PFSK-1 (cell line): Measurements from ENCODE around the gene S100A5.

Source experiments
- FOXP2 ChIP-seq: optimal IDR thresholded peaks from 2 replicates; pipeline ENCODE3; 2011; ENCODE audit warnings: borderline replicate concordance, control low read depth, inconsistent platforms; ENCODE audit not compliant: insufficient read depth; ENCODE audit errors: extremely low read length, extremely low read depth
- POLR2AphosphoS5 ChIP-seq: IDR thresholded peaks from 2 replicates; pipeline ENCODE4 v1.6.1; 2012; ENCODE audit warnings: low read depth, mild to moderate bottlenecking, control low read depth, low read length, moderate library complexity
- SIN3A ChIP-seq: IDR thresholded peaks from 2 replicates; pipeline ENCODE4 v1.6.1; 2012; ENCODE audit warnings: mild to moderate bottlenecking, low read length, moderate library complexity, borderline replicate concordance; ENCODE audit not compliant: insufficient read depth
- TAF1 ChIP-seq: IDR thresholded peaks from 2 replicates; pipeline ENCODE4 v1.6.1; 2012; ENCODE audit warnings: low read length, control low read depth, borderline replicate concordance; ENCODE audit not compliant: insufficient read depth
- TF ChIP-seq, protein P1 (sequence below), 2 experiments: IDR thresholded peaks; 2 replicates each; pipeline versions ENCODE4 v1.6.1 to v1.8.0; 2011 to 2012; ENCODE audit warnings: low read depth in 2 of 2, low read length in 2 of 2, control low read depth in 1 of 2, inconsistent platforms in 1 of 2, mild to moderate bottlenecking in 1 of 2, moderate library complexity in 1 of 2; ENCODE audit not compliant: insufficient read depth in 1 of 2

Gene S100A5

DNA sequence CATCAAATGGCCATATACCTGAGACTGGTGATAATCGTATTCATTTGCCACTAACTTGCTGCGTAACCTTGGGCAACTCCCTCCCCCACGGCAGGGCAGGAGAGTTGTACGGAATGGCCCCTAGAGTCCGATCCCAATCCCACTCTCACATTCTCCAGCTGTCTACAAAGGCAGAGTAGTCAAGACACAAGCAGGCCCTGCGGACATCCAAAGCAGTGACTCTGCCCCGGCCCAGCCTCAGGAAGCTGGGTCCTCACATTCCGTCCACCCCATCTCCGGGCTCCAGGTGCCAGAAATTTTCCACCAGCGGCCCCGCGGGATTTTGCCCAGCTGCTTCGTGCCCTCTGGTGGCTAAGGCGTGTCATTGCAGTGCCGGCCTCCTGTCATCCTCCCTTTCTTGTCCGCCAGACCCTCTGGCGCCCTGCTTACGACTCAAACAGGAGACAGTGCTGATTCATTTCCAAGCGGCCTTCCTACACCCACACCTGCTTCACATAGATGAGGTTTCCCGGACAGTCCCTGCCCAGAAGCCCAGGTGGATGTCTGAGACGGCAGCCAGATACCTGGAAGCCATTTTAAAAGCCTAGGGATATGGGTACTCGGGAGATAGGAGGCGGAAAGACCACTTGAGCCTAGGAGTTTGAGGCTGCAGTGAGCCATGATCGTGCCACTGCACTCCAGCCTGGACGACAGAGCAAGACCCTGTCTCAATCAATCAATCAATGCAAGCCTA lies 27.8 kb upstream of the S100A5 start:
- TF ChIP-seq TAF1 = no peak
- TF ChIP-seq POLR2AphosphoS5 = no peak
- TF ChIP-seq FOXP2 = no peak
- TF ChIP-seq, protein P1, sequence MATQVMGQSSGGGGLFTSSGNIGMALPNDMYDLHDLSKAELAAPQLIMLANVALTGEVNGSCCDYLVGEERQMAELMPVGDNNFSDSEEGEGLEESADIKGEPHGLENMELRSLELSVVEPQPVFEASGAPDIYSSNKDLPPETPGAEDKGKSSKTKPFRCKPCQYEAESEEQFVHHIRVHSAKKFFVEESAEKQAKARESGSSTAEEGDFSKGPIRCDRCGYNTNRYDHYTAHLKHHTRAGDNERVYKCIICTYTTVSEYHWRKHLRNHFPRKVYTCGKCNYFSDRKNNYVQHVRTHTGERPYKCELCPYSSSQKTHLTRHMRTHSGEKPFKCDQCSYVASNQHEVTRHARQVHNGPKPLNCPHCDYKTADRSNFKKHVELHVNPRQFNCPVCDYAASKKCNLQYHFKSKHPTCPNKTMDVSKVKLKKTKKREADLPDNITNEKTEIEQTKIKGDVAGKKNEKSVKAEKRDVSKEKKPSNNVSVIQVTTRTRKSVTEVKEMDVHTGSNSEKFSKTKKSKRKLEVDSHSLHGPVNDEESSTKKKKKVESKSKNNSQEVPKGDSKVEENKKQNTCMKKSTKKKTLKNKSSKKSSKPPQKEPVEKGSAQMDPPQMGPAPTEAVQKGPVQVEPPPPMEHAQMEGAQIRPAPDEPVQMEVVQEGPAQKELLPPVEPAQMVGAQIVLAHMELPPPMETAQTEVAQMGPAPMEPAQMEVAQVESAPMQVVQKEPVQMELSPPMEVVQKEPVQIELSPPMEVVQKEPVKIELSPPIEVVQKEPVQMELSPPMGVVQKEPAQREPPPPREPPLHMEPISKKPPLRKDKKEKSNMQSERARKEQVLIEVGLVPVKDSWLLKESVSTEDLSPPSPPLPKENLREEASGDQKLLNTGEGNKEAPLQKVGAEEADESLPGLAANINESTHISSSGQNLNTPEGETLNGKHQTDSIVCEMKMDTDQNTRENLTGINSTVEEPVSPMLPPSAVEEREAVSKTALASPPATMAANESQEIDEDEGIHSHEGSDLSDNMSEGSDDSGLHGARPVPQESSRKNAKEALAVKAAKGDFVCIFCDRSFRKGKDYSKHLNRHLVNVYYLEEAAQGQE (IDR thresholded peaks at IDR 0.05; ENCODE audit: insufficient read depth in 1 of 2, low read depth in 2 of 2, low read length in 2 of 2) = no peak
- no peak for TF ChIP-seq SIN3A

DNA sequence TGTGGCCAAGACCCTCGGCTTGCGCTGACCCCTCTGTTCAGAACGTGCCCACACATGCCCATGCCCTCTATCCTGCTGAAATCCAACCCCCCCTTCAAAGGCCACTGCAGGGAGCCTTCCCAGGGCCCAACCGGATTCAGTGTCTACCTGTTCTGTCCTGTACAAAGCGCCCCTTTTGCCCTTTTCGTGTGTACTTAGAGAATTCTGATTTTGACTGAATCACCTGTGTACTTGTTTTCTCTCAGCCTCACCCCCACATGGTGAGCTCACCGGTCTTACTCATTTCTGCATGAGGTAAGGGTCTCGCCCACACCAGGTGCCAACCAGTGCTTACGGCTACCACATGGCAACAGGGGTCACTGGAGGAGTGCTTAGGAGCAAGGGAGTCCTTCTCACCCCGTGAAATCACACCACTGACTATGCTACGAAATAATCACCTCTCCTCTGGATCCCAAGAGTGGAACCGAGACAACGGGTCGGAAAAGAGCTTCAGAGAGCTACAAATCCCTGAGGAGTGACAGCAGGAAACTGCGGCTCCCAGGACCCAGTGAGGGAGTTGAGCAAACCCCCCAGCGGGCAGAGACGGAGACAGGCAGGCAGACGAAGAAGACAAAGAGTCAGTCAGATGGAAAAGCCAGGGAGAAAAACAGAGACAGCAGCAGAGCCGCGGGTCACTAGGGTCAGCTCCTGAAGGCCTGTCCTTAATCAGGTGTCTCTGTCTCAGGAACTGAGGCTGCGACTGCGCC lies 27.1 kb upstream of the S100A5 start:
- TF ChIP-seq SIN3A (no peak), FOXP2 (no peak), TAF1 (no peak), POLR2AphosphoS5 (no peak)
- TF ChIP-seq, protein P1 (IDR thresholded peaks at IDR 0.05; ENCODE audit: insufficient read depth in 1 of 2, low read depth in 2 of 2, low read length in 2 of 2) = no peak

DNA sequence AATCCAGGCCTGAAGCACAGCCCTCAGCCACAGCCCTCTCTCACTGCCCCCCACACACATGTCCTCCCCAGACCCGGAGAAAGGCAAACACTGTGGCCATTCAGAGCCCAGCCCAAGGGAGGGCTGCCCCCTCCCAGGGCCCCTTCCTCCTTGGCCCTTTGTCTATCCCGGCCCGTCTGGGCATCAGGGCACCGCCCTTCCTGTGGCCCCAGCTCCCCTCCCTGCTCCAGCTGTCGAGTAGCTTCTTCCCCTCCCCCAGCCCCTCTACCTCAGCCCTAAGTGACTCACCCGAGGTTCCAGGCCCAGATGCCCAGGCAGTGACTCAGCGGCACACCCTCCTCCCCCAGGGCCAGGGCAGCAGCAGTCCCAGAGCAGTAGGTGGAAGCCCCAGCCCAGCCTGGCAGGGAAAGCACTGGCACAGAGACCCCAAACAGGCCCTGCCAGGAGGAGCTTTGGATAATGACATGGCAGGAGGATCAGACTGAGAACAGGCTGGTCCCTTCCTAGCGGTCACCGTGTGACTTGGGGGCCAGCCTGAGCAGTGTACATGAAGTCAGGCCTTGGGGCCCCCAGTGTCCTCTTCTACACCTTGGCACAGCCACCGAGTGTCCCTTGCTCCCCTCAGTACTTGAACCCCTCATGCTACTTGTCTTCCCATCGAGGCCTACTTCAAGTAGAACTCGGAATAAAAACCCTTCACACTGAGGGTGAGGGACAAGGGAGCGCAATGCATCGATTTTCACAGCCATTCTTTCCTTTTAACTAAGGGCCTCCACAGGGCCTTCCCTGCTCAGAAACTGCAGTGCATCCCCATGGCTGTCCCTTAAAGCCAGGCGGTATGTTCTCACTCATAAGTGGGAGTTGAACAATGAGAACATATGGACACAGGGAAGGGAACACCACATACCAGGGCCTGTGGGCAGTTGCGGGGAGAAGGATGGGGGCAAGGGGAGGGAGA lies 26.0 kb upstream of the S100A5 start:
- TF ChIP-seq FOXP2 = no peak
- peak; percentile 37; the same call in 1 of the 2 replicates for TF ChIP-seq SIN3A
- TF ChIP-seq POLR2AphosphoS5 = peak; percentile 38; the same call in 1 of the 2 replicates
- TF ChIP-seq TAF1 = 0 out of 2 replicates have a peak, but pooled peaks have one; percentile 32
- TF ChIP-seq, protein P1 (IDR thresholded peaks at IDR 0.05; ENCODE audit: insufficient read depth in 1 of 2, low read depth in 2 of 2, low read length in 2 of 2) = peak in 1 of 2 experiments; percentile 71; a peak in 1 of 4 replicates

DNA sequence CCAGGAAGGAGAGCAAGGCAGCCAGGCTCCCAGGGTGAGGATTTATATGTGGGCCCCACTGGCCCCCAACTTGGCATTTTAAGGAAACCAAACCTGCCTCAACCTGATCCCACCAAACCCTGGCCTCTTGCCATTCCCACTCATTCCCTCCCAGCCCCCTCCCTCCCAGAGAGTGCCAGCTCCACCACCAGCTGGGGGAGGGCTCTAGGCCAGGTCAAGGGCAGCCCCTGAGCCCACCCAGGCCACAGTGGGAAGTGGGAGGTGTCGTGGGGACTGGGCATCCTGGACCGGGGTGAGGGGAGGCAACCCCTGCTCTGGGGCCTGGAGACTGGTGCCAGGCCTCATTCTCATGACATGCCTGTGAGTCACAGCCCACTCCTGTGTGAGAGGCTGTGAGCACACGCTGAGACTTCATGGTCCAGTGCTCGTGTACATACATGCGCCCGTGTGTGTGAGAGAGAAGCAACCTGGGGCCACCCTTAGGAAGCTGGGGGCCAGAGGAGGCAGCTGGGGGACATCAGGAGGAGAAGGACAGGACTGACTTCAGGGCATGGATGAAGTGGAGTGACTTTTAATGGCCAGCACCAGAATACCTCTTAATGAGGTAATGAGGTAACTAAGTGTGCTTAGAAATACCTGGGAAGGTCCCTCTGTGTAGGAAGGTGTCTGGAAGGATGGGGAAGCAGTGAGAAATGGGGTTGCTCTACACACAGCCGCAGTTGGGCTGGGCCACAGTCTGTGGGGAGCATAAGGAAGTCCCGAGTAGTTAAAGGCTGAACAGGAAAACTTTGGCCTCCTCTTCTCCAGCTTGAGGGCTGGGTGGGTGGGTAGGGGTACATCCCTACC lies 25.0 kb upstream of the S100A5 start, which contains the start of gene S100A2:
TSS of gene S100A2 (minus strand) at position 316 of the 846 bp plus-strand sequence. CDS start 1,967 bp downstream, outside the sequence.
- TF ChIP-seq, protein P1 (IDR thresholded peaks at IDR 0.05; ENCODE audit: insufficient read depth in 1 of 2, low read depth in 2 of 2, low read length in 2 of 2) = no peak
- no peak for TF ChIP-seq FOXP2
- no peak for TF ChIP-seq TAF1
- no peak for TF ChIP-seq POLR2AphosphoS5
- TF ChIP-seq SIN3A = no peak
